Transverse colon (tissue), 4 donors: ENCODE measurements around the gene UNC5C. TPM values are rescaled to one million over a fixed set of nuclear protein-coding genes. Genes with fewer than 3 reads are reported as not detected.

Source experiments
- DNase-seq: peaks from one replicate; pipeline ENCODE4 v3.0.0-alpha.2; 2019
- H3K27ac ChIP-seq, 4 donors: fragments of 200-600 bp; sonication (generic); 2 replicates each; pipeline ENCODE4 v1.5.1; 2016 to 2018; ENCODE audit warnings: inconsistent platforms in 4 of 4
- H3K27me3 ChIP-seq: fragments of 200-600 bp; sonication (generic); 2 replicates; pipeline ENCODE4 v1.5.1; 2017; ENCODE audit warnings: inconsistent platforms
- H3K36me3 ChIP-seq, 4 donors: fragments of 200-600 bp; sonication (generic); 2 replicates each; pipeline ENCODE4 v1.5.1; 2017 to 2019; ENCODE audit warnings: inconsistent platforms in 4 of 4
- H3K4me1 ChIP-seq, 4 donors: fragments of 200-600 bp; sonication (generic); 2 replicates each; pipeline ENCODE4 v1.5.1; 2017 to 2020; ENCODE audit warnings: inconsistent platforms in 4 of 4
- H3K4me3 ChIP-seq, 4 donors: fragments of 200-600 bp; sonication (generic); 1 replicate in 1 of 4; 2 replicates in 3 of 4; pipeline versions ENCODE4 v1.5.1 to v1.6.1; 2017 to 2019; ENCODE audit warnings: inconsistent platforms in 4 of 4
- H3K9me3 ChIP-seq, 2 donors: fragments of 200-600 bp; sonication (generic); 2 replicates each; pipeline ENCODE4 v1.5.1; 2017 to 2019; ENCODE audit warnings: inconsistent platforms in 2 of 2
- CTCF ChIP-seq, 5 experiments: fragments of 200-600 bp in 3 of 5; fragments of 450-650 bp in 2 of 5; sonication (generic) in 3 of 5; IDR thresholded peaks; 1 replicate in 2 of 5; 2 replicates in 3 of 5; pipeline ENCODE4 v1.5.1; 2016 to 2017; ENCODE audit warnings: antibody characterized with exemption in 5 of 5, inconsistent platforms in 3 of 5, mild to moderate bottlenecking in 2 of 5, moderate library complexity in 1 of 5
- EP300 ChIP-seq: sonication (generic); formaldehyde crosslinking; IDR thresholded peaks from one replicate; pipeline ENCODE4 v1.6.1; 2017; ENCODE audit warnings: antibody characterized with exemption, low read depth
- POLR2A ChIP-seq: fragments of 450-650 bp; IDR thresholded peaks from one replicate; pipeline ENCODE4 v1.6.1; 2016; ENCODE audit warnings: antibody characterized with exemption, mild to moderate bottlenecking, moderate library complexity
- POLR2AphosphoS5 ChIP-seq, 3 donors: sonication (generic); formaldehyde crosslinking; IDR thresholded peaks; one replicate each; pipeline ENCODE4 v1.6.1; 2016; ENCODE audit warnings: antibody characterized with exemption in 3 of 3
- WGBS, 2 donors: methylation state at CpG; one replicate each; pipeline ENCODE4 v1.1.5; 2018; ENCODE audit warnings: low coverage in 1 of 2; 5-methylcytosine and 5-hydroxymethylcytosine counted together
- in situ Hi-C, 4 donors: fragments of 200-750 bp; cut with MboI; loops; one replicate each; pipeline versions ENCODE4 v1.15.0 to v1.15.1; 2017; ENCODE audit warnings: low sequenced_read_pairs in 3 of 4, low pct_ligation_motif_present in 1 of 4, low pct_unique_long_range_greater_than_20kb in 1 of 4
- intact Hi-C: fragments of 100-400 bp; cut with DNase I; formaldehyde crosslinking; loops from one replicate; pipeline ENCODE4 v1.15.1; 2023; ENCODE audit warnings: low total_unique reads
- total RNA-seq, 4 donors: library from RNA; depleted of rRNA; stranded (reverse); fragments of >200 nt; gene quantifications; one replicate each; pipeline ENCODE4 v1.1.0, GENCODE V29; 2016

The UNC5C gene
- total RNA-seq, 4 donors from 2014 or later: 4.5 to 6.8 (median 4.8) TPM

- H3K9me3 ChIP-seq: no peaks in the 10 kb centered on the region
- WGBS, 2 donors: 83 to 95% methylated on average over 1 to 7 of the region's 7 CpGs
- intact Hi-C loops (no loop called here), in situ Hi-C loops (no loop called here)
- TF ChIP-seq POLR2A (no peak), POLR2AphosphoS5 (IDR thresholded peaks at IDR 0.05) (no peak), EP300 (no peak), CTCF (IDR thresholded peaks at IDR 0.05) (no peak)
- no peaks in the 10 kb centered on the region for H3K4me1 ChIP-seq
- no peak for DNase-seq
- H3K4me3 ChIP-seq: no peak overlapping the region
- H3K27me3 ChIP-seq: no peaks in the 10 kb centered on the region
- H3K27ac ChIP-seq: no peak overlapping the region
- no peaks in the 10 kb centered on the region for H3K36me3 ChIP-seq
Measured at GRCh38 chr4:95170176-95170575, 378.6 kb downstream of the UNC5C start.

- WGBS, 2 donors: 82 to 90% methylated on average over 2 to 7 of the region's 7 CpGs
- no peaks in the 10 kb centered on the region for H3K27me3 ChIP-seq
- H3K27ac ChIP-seq: no peak overlapping the region
- in situ Hi-C loops (no loop called here), intact Hi-C loops (no loop called here)
- no peak for TF ChIP-seq CTCF (IDR thresholded peaks at IDR 0.05)
- H3K9me3 ChIP-seq: no peaks in the 10 kb centered on the region
- no peak overlapping the region for H3K4me3 ChIP-seq
- no peaks in the 10 kb centered on the region for H3K4me1 ChIP-seq
- H3K36me3 ChIP-seq: no peaks in the 10 kb centered on the region
- no peak for DNase-seq
Measured at GRCh38 chr4:95167805-95168204, 381.0 kb downstream of the UNC5C start.

- Histone ChIP-seq H3K27me3 (no peaks in the 10 kb centered on the region), H3K36me3 (no peaks in the 10 kb centered on the region), H3K4me1 (no peaks in the 10 kb centered on the region), H3K27ac (no peak overlapping the region), H3K4me3 (no peak overlapping the region), H3K9me3 (no peaks in the 10 kb centered on the region)
- TF ChIP-seq POLR2AphosphoS5 (IDR thresholded peaks at IDR 0.05) (no peak), EP300 (no peak), POLR2A (no peak), CTCF (IDR thresholded peaks at IDR 0.05) (peak; percentile 59 to 70 (median 65))
- in situ Hi-C loops (no loop called here), intact Hi-C loops (no loop called here)
- WGBS, 2 donors: 6 to 7% methylated on average over 3 of the region's 3 CpGs
- no peak for DNase-seq
Measured at GRCh38 chr4:95165926-95166524, 382.7 kb downstream of the UNC5C start.

GRCh38 chr4:95162867-95163266 lies 385.9 kb downstream of the UNC5C start:
- Histone ChIP-seq H3K27me3 (no peaks in the 10 kb centered on the region), H3K36me3 (no peaks in the 10 kb centered on the region), H3K4me1 (no peaks in the 10 kb centered on the region), H3K27ac (no peak overlapping the region), H3K9me3 (no peaks in the 10 kb centered on the region), H3K4me3 (no peak overlapping the region)
- 57 to 77% methylated on average over 2 to 6 of the region's 6 CpGs for WGBS, 2 donors
- no peak for DNase-seq
- TF ChIP-seq POLR2AphosphoS5 (IDR thresholded peaks at IDR 0.05) (no peak), CTCF (IDR thresholded peaks at IDR 0.05) (no peak), POLR2A (no peak), EP300 (no peak)
- intact Hi-C loops: no loop called here
- in situ Hi-C loops: no loop called here
